PC-9 (cell line): ENCODE data around the gene EPHB2. TPM values are rescaled to one million over a fixed set of nuclear protein-coding genes. Genes with fewer than 3 reads are reported as not detected.

Source experiments
- BruUV-seq: library from RNA; stranded (reverse); fragments of 400-500 nt; replicated peaks from 2 replicates; lab custom pipeline; 2021; lab: Mats Ljungman, UMichigan
- CTCF ChIA-PET: fragments of 300-600 bp; sonication (Branson Sonifier 250); formaldehyde crosslinking; loops from one replicate; lab custom pipeline; 2022; ENCODE audit warnings: antibody characterized with exemption; lab: Charles Lee
- POLR2A ChIA-PET: fragments of 300-600 bp; sonication (Branson Sonifier 250); formaldehyde crosslinking; loops from one replicate; lab custom pipeline; 2022; ENCODE audit warnings: antibody characterized with exemption; ENCODE audit not compliant: unreplicated experiment; lab: Charles Lee
- DNase-seq, 2 experiments: peaks; one replicate each; pipeline versions ENCODE4 v3.0.0 to v3.0.0-alpha.2; 2015 to 2022; ENCODE audit warnings: mixed read lengths in 1 of 2
- H2AFZ ChIP-seq: fragments of 200-600 bp; sonication (generic); 2 replicates; pipeline ENCODE4 v1.8.1; 2017; ENCODE audit warnings: antibody characterized with exemption
- H3F3A ChIP-seq: fragments of 200-600 bp; sonication (generic); 2 replicates; pipeline ENCODE4 v1.8.1; 2017; ENCODE audit warnings: antibody characterized with exemption, mild to moderate bottlenecking, low read depth; ENCODE audit not compliant: insufficient read depth
- H3K27ac ChIP-seq: fragments of 200-600 bp; sonication (generic); 2 replicates; pipeline ENCODE4 v1.6.1; 2016; ENCODE audit warnings: mixed run types
- H3K27me3 ChIP-seq: fragments of 200-600 bp; sonication (generic); 2 replicates; pipeline ENCODE4 v1.6.1; 2016; ENCODE audit warnings: low read depth, mixed run types; ENCODE audit not compliant: insufficient read depth
- H3K36me3 ChIP-seq: fragments of 200-600 bp; sonication (generic); 2 replicates; pipeline ENCODE4 v1.6.1; 2016; ENCODE audit warnings: low read depth, mixed run types
- H3K4me1 ChIP-seq: fragments of 200-600 bp; sonication (generic); replicated peaks from 2 replicates; pipeline ENCODE4 v1.6.1; 2016; ENCODE audit warnings: mixed run types; ENCODE audit not compliant: insufficient read depth
- H3K4me2 ChIP-seq: fragments of 200-600 bp; sonication (generic); 2 replicates; pipeline ENCODE4 v1.6.1; 2017; ENCODE audit warnings: mixed run types
- H3K4me3 ChIP-seq: fragments of 200-600 bp; sonication (generic); 2 replicates; pipeline ENCODE4 v1.6.1; 2016; ENCODE audit warnings: mixed run types
- H3K79me2 ChIP-seq: fragments of 200-600 bp; sonication (generic); 2 replicates; pipeline ENCODE4 v1.6.1; 2017; ENCODE audit warnings: low read depth, mixed run types
- H3K9me2 ChIP-seq: fragments of 200-600 bp; sonication (generic); 2 replicates; pipeline ENCODE4 v1.8.1; 2017; ENCODE audit warnings: mild to moderate bottlenecking; ENCODE audit not compliant: insufficient read depth
- H3K9me3 ChIP-seq: fragments of 200-600 bp; sonication (generic); 2 replicates; pipeline ENCODE4 v1.8.1; 2016; ENCODE audit warnings: low read depth; ENCODE audit not compliant: insufficient read depth
- H4K20me1 ChIP-seq: fragments of 200-600 bp; sonication (generic); 2 replicates; pipeline ENCODE4 v1.8.1; 2017; ENCODE audit not compliant: insufficient read depth
- CTCF ChIP-seq: fragments of 200-600 bp; sonication (generic); conservative IDR thresholded peaks from 2 replicates; pipeline ENCODE4 v1.6.1; 2017; ENCODE audit warnings: mixed run types, antibody characterized with exemption, mild to moderate bottlenecking, moderate library complexity
- EZH2 ChIP-seq: fragments of 200-600 bp; sonication (generic); IDR thresholded peaks from 2 replicates; pipeline ENCODE4 v1.8.0; 2017; ENCODE audit warnings: antibody characterized with exemption, low read depth
- intact Hi-C: fragments of 100-400 bp; cut with micrococcal nuclease; formaldehyde crosslinking; loops from one replicate; pipeline ENCODE4 v1.10.0; 2022; ENCODE audit not compliant: unreplicated experiment
- total RNA-seq: library from RNA; stranded (reverse); gene quantifications from 2 replicates; pipeline ENCODE4 v1.2.3, GENCODE V29; 2021

Gene EPHB2
- total RNA-seq, 1 experiment from 2014 or later, result 26.7 TPM

- intact Hi-C loops, result loop anchor here (5.0 kb wide), 1 partner anchor 33 kb away; no protein-coding TSS in a partner anchor
Measured at GRCh38 chr1:22714455-22714854, 3.8 kb downstream of the EPHB2 start.

GRCh38 chr1:22717037-22717760 is 6.6 kb downstream of the EPHB2 start:
- POLR2A ChIA-PET, result no interaction called here
- peak in 1 of 2 experiments; percentile 46 for DNase-seq
- Histone ChIP-seq H4K20me1 (no peaks in the 10 kb centered on the region), H3K36me3 (no peaks in the 10 kb centered on the region), H3K9me3 (no peaks in the 10 kb centered on the region), H3K79me2 (no peaks in the 10 kb centered on the region), H3K27me3 (no peaks in the 10 kb centered on the region), H2AFZ (no peak overlapping the region), H3K9me2 (no peaks in the 10 kb centered on the region), H3F3A (no peaks in the 10 kb centered on the region), H3K4me2 (no peak overlapping the region), H3K4me3 (no peak overlapping the region), H3K27ac (no peak overlapping the region), H3K4me1 (peaks cover 7% of the 10 kb centered on the region; the same call in 1 of the 2 replicates)
- no TSS peak for BruUV-seq
- intact Hi-C loops, result no loop called here
- CTCF ChIA-PET, result interaction anchor here (1.6 kb wide), 1 partner anchor 13 kb away, joined by 4 read pairs; no protein-coding TSS in a partner anchor
- TF ChIP-seq EZH2 (no peak), CTCF (no peak)

More at GRCh38 chr1:22714455-22714854, 3.8 kb downstream of the EPHB2 start:
- Histone ChIP-seq H4K20me1 (no peaks in the 10 kb centered on the region), H3K9me3 (no peaks in the 10 kb centered on the region), H3K4me2 (no peak overlapping the region), H2AFZ (no peak overlapping the region), H3K27me3 (no peaks in the 10 kb centered on the region), H3K4me1 (peaks cover 12% of the 10 kb centered on the region; the same call in 1 of the 2 replicates), H3K4me3 (no peak overlapping the region), H3K9me2 (no peaks in the 10 kb centered on the region), H3F3A (no peaks in the 10 kb centered on the region), H3K27ac (no peak overlapping the region), H3K36me3 (no peaks in the 10 kb centered on the region), H3K79me2 (no peaks in the 10 kb centered on the region)
- ChIA-PET CTCF (no interaction called here), POLR2A (interaction anchor here (0.6 kb wide), 1 partner anchor 770 kb away, joined by 15 read pairs; no protein-coding TSS in a partner anchor)
- DNase-seq, result no peak
- no TSS peak for BruUV-seq
- TF ChIP-seq EZH2, result no peak
- TF ChIP-seq CTCF, result no peak

GRCh38 chr1:22721122-22721873 is 10.7 kb downstream of the EPHB2 start:
- no peaks in the 10 kb centered on the region for H3K9me2 ChIP-seq
- H3K79me2 ChIP-seq, result no peaks in the 10 kb centered on the region
- H3F3A ChIP-seq, result no peaks in the 10 kb centered on the region
- TF ChIP-seq CTCF (no peak), EZH2 (no peak)
- H3K4me2 ChIP-seq, result no peak overlapping the region
- no peak overlapping the region for H3K27ac ChIP-seq
- CTCF ChIA-PET, result no interaction called here
- no peaks in the 10 kb centered on the region for H3K9me3 ChIP-seq
- no peak overlapping the region for H3K4me3 ChIP-seq
- no peaks in the 10 kb centered on the region for H3K27me3 ChIP-seq
- BruUV-seq, result no TSS peak
- peaks cover 7% of the 10 kb centered on the region; the same call in 1 of the 2 replicates for H3K4me1 ChIP-seq
- POLR2A ChIA-PET, result no interaction called here
- no peak overlapping the region for H2AFZ ChIP-seq
- DNase-seq, result no peak
- intact Hi-C loops, result no loop called here
- no peaks in the 10 kb centered on the region for H4K20me1 ChIP-seq
- no peaks in the 10 kb centered on the region for H3K36me3 ChIP-seq
